Measurements from ENCODE around the gene SHFL. TPM values are rescaled to one million over a fixed set of nuclear protein-coding genes. Genes with fewer than 3 reads are reported as not detected.

Gene SHFL
- total RNA-seq, 2 donors from 2014 or later = 21.7 to 26.0 TPM

DNA sequence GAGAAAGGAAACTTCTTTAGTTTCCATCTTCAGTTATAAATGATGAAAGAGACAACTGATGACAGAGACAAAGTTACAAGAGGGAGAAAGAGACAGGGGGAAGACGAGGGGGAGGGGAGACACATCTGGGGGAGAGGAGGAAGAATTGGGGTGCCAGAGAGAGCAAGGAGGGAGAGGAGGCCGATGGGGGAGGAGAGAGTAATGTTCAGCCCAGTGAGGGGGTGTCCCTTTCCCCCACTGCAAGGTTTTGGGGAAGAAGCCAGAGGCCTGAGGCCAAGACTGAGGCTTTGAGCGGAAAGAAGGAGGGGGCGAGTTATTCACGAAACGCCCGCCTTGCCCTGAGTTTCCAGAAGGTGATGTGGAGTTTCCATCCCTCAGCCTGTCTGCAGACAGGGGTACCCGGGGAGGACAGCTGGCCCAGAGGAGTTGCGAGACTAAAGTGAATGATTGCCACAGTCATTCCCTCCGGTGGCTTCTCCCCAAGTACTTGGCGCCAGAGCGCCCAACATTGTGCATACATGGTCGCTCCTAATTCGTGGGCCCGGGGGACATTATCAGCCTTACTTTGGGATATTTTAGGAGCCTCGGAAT lies 19.5 kb downstream of the SHFL start:
- intact Hi-C loops (cut with DNase I) = no loop called here
- no peak for DNase-seq (ENCODE audit: low spot score)

DNA sequence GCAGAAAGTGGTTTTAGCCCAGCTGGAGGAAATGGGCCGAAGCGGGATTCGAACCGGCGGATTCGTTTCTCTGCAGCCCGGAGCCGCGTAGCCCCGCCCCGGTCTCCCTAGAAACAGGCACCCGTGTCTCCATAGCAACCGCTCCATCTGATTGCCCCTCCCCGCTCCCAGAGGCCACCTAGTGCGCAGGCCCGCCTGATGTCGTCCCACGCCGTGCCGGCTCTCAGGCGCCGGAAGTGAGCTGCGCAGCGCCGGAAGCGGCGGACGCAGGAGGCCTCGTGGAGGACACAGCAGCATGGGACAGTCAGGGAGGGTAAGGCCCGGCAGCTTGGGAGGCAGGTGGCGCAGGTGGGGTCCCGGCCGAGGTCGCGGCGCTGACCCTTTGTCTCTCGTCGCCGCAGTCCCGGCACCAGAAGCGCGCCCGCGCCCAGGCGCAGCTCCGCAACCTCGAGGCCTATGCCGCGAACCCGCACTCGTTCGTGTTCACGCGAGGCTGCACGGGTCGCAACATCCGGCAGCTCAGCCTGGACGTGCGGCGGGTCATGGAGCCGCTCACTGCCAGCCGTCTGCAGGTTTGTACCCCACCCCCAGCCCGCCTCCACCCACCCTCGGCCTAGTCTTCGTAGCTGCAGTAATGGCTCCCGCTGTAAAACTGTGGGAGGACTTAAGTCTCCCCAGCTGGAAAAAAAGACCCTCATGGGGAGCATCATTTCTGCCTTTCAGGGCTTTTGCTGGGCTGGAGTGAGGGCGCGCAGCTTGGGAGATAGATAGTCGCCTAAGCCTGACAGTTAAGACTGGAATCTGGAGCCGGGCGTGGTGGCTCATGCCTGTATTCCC lies 20.2 kb downstream of the SHFL start, which contains the start of gene PPAN:
Gene PPAN (plus strand): TSS at position 263 of the 837 bp plus-strand sequence. CDS start 33 bp downstream, at position 296.
- peak; percentile 99 for DNase-seq (ENCODE audit: low spot score)
- intact Hi-C loops (cut with DNase I) = no loop called here

DNA sequence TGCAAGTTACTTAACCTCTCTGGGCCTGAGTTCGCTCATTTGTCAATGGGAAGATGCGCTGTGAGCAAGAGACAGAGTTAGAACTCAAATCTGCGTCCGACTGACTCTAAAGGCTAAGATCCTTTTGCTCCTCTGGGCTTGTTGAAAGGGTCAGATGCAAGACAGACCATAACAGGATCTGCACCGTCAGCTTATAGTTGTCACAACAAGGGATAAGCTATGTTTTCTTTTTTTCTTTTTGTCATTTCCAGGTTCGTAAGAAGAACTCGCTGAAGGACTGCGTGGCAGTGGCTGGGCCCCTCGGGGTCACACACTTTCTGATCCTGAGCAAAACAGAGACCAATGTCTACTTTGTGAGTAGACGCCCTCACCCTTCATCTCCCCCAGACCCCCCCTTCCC lies 21.1 kb downstream of the SHFL start:
- no peak for DNase-seq (ENCODE audit: low spot score)
- intact Hi-C loops (cut with DNase I) = no loop called here

DNA sequence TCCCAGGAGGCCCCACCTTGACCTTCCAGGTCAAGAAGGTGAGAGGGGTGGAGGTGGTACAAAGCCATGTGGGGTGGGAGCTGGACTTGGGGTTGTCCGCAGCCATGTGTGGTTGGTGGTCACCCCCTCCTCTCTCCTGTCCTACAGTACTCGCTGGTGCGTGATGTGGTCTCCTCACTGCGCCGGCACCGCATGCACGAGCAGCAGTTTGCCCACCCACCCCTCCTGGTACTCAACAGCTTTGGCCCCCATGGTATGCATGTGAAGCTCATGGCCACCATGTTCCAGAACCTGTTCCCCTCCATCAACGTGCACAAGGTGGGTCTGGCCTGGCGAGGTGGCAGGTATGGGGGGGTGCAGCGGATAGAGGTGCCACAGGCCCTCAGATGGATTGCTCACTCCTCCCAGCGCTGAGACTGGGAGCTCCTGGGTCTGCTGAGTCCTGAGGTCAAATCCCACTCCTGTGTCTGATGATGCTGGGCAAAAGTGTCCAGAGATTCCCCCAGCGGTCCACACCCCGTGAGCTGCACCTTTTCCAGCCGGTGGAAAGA lies 21.8 kb downstream of the SHFL start:
- intact Hi-C loops (cut with DNase I) = no loop called here
- DNase-seq (ENCODE audit: low spot score) = no peak

DNA sequence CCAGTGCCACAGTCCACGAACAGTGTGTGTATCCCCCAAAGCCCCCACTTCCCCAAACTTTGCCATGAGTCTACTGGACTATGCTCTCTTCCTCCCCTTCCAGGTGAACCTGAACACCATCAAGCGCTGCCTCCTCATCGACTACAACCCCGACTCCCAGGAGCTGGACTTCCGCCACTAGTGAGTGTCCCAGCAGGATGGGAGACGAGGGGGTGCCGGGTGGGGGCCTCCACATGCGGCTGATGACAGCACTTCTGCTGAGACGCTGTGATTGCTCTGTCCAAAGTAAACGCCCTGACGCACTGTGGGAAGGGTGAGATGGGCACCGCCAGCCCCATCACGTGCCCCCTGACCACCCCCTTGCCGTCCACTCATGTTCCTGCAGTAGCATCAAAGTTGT lies 23.4 kb downstream of the SHFL start:
- intact Hi-C loops (cut with DNase I) = no loop called here
- DNase-seq (ENCODE audit: low spot score) = no peak

DNA sequence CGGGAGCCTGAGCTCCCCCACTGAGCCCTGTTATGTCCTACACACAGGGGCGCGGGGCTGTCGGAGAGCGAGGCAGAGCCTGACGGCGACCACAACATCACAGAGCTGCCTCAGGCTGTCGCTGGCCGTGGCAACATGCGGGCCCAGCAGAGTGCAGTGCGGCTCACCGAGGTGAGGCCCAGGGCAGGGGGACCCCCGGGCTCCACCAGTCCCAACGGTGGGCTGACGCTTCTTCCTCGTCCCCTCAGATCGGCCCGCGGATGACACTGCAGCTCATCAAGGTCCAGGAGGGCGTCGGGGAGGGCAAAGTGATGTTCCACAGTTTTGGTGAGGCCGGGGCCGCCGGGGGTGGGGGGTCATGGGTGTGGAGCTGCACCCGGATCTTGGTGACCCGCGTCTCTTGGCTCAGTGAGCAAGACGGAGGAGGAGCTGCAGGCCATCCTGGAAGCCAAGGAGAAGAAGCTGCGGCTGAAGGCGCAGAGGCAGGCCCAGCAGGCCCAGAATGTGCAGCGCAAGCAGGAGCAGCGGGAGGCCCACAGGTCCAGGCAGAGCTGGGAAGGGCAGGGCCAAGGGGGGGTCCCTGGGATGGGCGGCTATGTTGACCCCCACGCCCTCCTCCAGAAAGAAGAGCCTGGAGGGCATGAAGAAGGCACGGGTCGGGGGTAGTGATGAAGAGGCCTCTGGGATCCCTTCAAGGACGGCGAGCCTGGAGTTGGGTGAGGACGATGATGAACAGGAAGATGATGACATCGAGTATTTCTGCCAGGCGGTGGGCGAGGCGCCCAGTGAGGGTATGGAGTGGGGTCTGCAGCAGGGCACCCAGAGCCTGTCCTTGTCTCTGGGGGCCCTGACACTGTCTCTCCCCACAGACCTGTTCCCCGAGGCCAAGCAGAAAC lies 24.2 kb downstream of the SHFL start:
- intact Hi-C loops (cut with DNase I) = loop anchor here (10.0 kb wide), 1 partner anchor 134 kb away; no protein-coding TSS in a partner anchor
- no peak for DNase-seq (ENCODE audit: low spot score)

DNA sequence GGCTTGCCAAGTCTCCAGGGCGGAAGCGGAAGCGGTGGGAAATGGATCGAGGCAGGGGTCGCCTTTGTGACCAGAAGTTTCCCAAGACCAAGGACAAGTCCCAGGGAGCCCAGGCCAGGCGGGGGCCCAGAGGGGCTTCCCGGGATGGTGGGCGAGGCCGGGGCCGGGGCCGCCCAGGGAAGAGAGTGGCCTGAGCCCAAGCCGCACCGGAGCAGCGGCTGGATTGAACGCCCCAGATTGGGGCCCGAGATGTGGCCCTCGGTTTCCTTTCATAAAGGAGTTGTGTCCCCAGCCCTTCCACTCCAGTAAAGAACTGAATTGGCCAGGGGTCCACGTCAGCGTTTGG lies 24.8 kb downstream of the SHFL start:
- DNase-seq (ENCODE audit: low spot score) = no peak
- intact Hi-C loops (cut with DNase I) = loop anchor here (10.0 kb wide), 1 partner anchor 134 kb away; no protein-coding TSS in a partner anchor

DNA sequence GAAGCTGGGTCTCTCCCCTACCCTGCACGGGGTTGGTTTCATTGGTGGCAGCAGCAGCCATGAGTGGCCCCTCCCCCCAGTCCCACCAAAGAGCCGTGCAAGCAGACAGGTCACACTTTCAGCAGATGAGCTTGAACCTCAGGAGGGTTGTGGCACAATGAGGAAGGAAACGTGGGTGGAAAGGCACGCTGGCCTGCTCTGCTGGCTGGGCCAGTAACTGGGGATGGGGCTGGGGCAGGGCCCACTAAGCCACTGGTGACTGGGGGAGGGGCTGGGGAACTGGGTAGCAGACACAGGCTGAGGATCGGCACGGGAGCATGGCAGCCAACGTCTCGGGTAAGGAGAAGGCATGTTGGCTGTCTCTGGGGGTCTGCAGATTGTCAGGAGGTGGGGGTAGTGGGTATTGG lies 25.3 kb downstream of the SHFL start, which contains the start of gene P2RY11:
Gene P2RY11 (plus strand): TSS at position 289 of the 407 bp plus-strand sequence. CDS start 29 bp downstream, at position 318.
- intact Hi-C loops (cut with DNase I) = loop anchor here (10.0 kb wide), 1 partner anchor 133 kb away; no protein-coding TSS in a partner anchor

GRCh38 chr19:10112037-10112761 lies 26.1 kb downstream of the SHFL start:
- DNase-seq (ENCODE audit: low spot score) = no peak
- intact Hi-C loops (cut with DNase I) = loop anchor here (10.0 kb wide), 1 partner anchor 133 kb away; no protein-coding TSS in a partner anchor

More for the DNA sequence above, 25.3 kb downstream of the SHFL start, which contains the start of gene P2RY11:
- DNase-seq (ENCODE audit: low spot score) = no peak

GRCh38 chr19:10112895-10113591 lies 26.9 kb downstream of the SHFL start:
- intact Hi-C loops (cut with DNase I) = loop anchor here (10.0 kb wide), 1 partner anchor 132 kb away; no protein-coding TSS in a partner anchor
- DNase-seq (ENCODE audit: low spot score) = peak; percentile 87

- no peak for DNase-seq (ENCODE audit: low spot score)
- intact Hi-C loops (cut with DNase I) = loop anchor here (10.0 kb wide), 1 partner anchor 131 kb away; no protein-coding TSS in a partner anchor
These were observed 27.5 kb downstream of the SHFL start for GRCh38 chr19:10113592-10113963.

DNA sequence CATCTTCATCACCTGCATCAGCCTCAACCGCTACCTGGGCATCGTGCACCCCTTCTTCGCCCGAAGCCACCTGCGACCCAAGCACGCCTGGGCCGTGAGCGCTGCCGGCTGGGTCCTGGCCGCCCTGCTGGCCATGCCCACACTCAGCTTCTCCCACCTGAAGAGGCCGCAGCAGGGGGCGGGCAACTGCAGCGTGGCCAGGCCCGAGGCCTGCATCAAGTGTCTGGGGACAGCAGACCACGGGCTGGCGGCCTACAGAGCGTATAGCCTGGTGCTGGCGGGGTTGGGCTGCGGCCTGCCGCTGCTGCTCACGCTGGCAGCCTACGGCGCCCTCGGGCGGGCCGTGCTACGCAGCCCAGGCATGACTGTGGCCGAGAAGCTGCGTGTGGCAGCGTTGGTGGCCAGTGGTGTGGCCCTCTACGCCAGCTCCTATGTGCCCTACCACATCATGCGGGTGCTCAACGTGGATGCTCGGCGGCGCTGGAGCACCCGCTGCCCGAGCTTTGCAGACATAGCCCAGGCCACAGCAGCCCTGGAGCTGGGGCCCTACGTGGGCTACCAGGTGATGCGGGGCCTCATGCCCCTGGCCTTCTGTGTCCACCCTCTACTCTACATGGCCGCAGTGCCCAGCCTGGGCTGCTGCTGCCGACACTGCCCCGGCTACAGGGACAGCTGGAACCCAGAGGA lies 28.0 kb downstream of the SHFL start:
- peak; percentile 84 for DNase-seq (ENCODE audit: low spot score)
- intact Hi-C loops (cut with DNase I) = loop anchor here (10.0 kb wide), 1 partner anchor 131 kb away; no protein-coding TSS in a partner anchor

DNA sequence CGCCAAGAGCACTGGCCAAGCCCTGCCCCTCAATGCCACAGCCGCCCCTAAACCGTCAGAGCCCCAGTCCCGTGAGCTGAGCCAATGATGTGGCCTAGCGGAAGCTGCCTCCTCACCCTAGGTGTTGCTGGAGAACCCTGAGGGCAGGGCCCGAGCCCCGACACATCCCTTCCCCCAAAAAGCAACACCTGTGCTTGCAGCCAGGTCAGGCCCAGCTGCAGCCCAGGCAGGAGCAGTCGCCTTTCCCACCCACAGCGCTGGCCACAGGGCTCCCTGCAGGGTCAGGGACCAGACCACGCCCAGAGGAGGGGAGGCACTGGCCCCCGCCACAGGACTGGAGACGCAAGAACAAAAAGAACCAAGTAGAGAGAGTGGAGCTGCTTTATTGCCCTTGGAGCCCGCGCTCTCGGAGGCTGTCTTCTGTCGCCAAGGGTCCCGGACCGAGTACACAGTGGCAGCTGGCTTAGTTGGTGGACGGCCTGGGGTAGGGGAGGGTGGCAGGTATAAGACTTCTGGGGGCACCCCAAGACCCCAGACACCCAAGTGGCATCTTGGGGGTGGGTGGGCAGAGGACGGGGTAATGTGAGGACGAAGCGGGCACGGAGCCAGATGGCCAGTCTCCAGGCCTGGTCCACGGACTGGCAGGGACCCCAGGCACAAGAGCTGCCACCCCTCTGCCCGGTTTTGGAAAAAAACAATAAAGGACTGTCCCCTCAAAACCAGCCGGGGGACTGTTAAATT lies 28.7 kb downstream of the SHFL start:
- DNase-seq (ENCODE audit: low spot score) = peak; percentile 68
- intact Hi-C loops (cut with DNase I) = loop anchor here (10.0 kb wide), 1 partner anchor 130 kb away; no protein-coding TSS in a partner anchor

GRCh38 chr19:10115392-10116084 lies 29.4 kb downstream of the SHFL start:
- intact Hi-C loops (cut with DNase I) = loop anchor here (10.0 kb wide), 1 partner anchor 129 kb away; no protein-coding TSS in a partner anchor
- DNase-seq (ENCODE audit: low spot score) = peak; percentile 85

- intact Hi-C loops (cut with DNase I) = loop anchor here (10.0 kb wide), 1 partner anchor 129 kb away; no protein-coding TSS in a partner anchor
- peak; percentile 78 for DNase-seq (ENCODE audit: low spot score)
These were observed 30.2 kb downstream of the SHFL start for GRCh38 chr19:10116085-10116865.

Data from posterior vena cava (tissue), 2 donors.